Loucy (cell line): ENCODE data around the gene ARHGAP28.

ENCODE experiments used
- H2AFZ ChIP-seq: fragments of 200-600 bp; sonication (generic); 2 replicates; pipeline ENCODE4 v1.6.0; 2016; ENCODE audit warnings: antibody characterized with exemption, mild to moderate bottlenecking, low read length, moderate library complexity
- H3F3A ChIP-seq: fragments of 200-600 bp; 2 replicates; pipeline ENCODE4 v1.6.0; 2016; ENCODE audit warnings: antibody characterized with exemption, low read depth, mild to moderate bottlenecking
- H3K27me3 ChIP-seq: fragments of 200-600 bp; sonication (generic); 2 replicates; pipeline ENCODE4 v1.6.1; 2014; ENCODE audit warnings: low read length, mild to moderate bottlenecking; ENCODE audit not compliant: insufficient read depth, poor library complexity, severe bottlenecking
- H3K36me3 ChIP-seq: fragments of 200-600 bp; sonication (generic); 2 replicates; pipeline ENCODE4 v1.6.1; 2016; ENCODE audit warnings: low read length; ENCODE audit not compliant: insufficient read depth
- H3K4me1 ChIP-seq: fragments of 200-600 bp; sonication (generic); 2 replicates; pipeline ENCODE4 v1.5.1; 2014; ENCODE audit warnings: low read length, mild to moderate bottlenecking; ENCODE audit not compliant: insufficient read depth, poor library complexity, severe bottlenecking
- H3K4me2 ChIP-seq: fragments of 200-600 bp; sonication (generic); 2 replicates; pipeline ENCODE4 v1.6.0; 2014; ENCODE audit warnings: antibody characterized with exemption, low read length, low read depth, mild to moderate bottlenecking; ENCODE audit not compliant: poor library complexity, severe bottlenecking
- H3K4me3 ChIP-seq: fragments of 200-600 bp; sonication (generic); 2 replicates; pipeline ENCODE4 v1.5.1; 2014; ENCODE audit warnings: low read length, mild to moderate bottlenecking, mixed read lengths; ENCODE audit not compliant: poor library complexity, severe bottlenecking
- H3K79me2 ChIP-seq: fragments of 200-600 bp; sonication (generic); 2 replicates; pipeline ENCODE4 v1.6.1; 2014; ENCODE audit warnings: low read length; ENCODE audit not compliant: insufficient read depth
- H3K9ac ChIP-seq: fragments of 200-600 bp; sonication (generic); 2 replicates; pipeline ENCODE4 v1.6.0; 2014; ENCODE audit warnings: mild to moderate bottlenecking, low read depth, low read length, moderate library complexity; ENCODE audit not compliant: poor library complexity, severe bottlenecking
- H3K9me2 ChIP-seq: fragments of 200-600 bp; sonication (generic); replicated peaks from 2 replicates; pipeline ENCODE4 v1.6.1; 2016; ENCODE audit warnings: low read depth, low read length, mixed read lengths
- H3K9me3 ChIP-seq: fragments of 200-600 bp; sonication (generic); 2 replicates; pipeline ENCODE4 v1.6.1; 2014; ENCODE audit warnings: mild to moderate bottlenecking, antibody characterized with exemption, low read length, low read depth; ENCODE audit not compliant: insufficient read depth
- H4K20me1 ChIP-seq: fragments of 200-600 bp; sonication (generic); 2 replicates; pipeline ENCODE4 v1.6.0; 2014; ENCODE audit warnings: antibody characterized with exemption, low read length, mild to moderate bottlenecking; ENCODE audit not compliant: insufficient read depth, poor library complexity, severe bottlenecking
- EZH2phosphoT487 ChIP-seq: fragments of 200-600 bp; IDR thresholded peaks from 2 replicates; pipeline ENCODE4 v1.6.1; 2018; ENCODE audit warnings: antibody characterized with exemption, mild to moderate bottlenecking, moderate library complexity, borderline replicate concordance
- TF ChIP-seq, protein P1 (sequence below): fragments of 200-600 bp; sonication (generic); conservative IDR thresholded peaks from 2 replicates; pipeline ENCODE4 v1.5.1; 2014; ENCODE audit warnings: mild to moderate bottlenecking, antibody characterized with exemption, low read length

Gene ARHGAP28

DNA sequence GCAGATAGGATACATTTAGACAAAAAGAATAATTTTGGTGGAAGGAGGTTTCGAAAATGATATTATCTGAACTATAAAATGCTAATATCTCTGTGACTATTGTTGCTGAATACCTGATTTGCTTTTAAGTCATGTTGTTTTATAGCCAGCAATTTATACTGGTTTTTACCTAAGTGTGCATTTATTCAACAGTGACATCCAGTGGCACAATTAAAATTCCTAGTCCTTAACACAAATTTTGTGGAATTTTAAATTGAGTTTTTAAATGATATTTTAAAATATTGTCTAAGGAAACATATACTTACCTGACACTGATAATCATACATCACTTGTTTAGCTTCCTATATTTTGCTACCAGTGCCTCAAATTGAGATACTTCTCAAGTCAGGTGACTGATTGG is 144.8 kb downstream of the ARHGAP28 start:
- Histone ChIP-seq H3K4me2 (no peak overlapping the region), H3K4me1 (no peaks in the 10 kb centered on the region), H3K9me3 (no peaks in the 10 kb centered on the region; the same call in 1 of the 2 replicates), H3K27me3 (no peaks in the 10 kb centered on the region), H2AFZ (no peak overlapping the region), H3K79me2 (no peaks in the 10 kb centered on the region), H3K36me3 (no peaks in the 10 kb centered on the region), H3K4me3 (no peak overlapping the region), H3K9ac (no peak overlapping the region), H4K20me1 (no peaks in the 10 kb centered on the region), H3K9me2 (no peaks in the 10 kb centered on the region), H3F3A (no peaks in the 10 kb centered on the region)
- no peak for TF ChIP-seq EZH2phosphoT487
- TF ChIP-seq, protein P1, sequence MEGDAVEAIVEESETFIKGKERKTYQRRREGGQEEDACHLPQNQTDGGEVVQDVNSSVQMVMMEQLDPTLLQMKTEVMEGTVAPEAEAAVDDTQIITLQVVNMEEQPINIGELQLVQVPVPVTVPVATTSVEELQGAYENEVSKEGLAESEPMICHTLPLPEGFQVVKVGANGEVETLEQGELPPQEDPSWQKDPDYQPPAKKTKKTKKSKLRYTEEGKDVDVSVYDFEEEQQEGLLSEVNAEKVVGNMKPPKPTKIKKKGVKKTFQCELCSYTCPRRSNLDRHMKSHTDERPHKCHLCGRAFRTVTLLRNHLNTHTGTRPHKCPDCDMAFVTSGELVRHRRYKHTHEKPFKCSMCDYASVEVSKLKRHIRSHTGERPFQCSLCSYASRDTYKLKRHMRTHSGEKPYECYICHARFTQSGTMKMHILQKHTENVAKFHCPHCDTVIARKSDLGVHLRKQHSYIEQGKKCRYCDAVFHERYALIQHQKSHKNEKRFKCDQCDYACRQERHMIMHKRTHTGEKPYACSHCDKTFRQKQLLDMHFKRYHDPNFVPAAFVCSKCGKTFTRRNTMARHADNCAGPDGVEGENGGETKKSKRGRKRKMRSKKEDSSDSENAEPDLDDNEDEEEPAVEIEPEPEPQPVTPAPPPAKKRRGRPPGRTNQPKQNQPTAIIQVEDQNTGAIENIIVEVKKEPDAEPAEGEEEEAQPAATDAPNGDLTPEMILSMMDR, result no peak

DNA sequence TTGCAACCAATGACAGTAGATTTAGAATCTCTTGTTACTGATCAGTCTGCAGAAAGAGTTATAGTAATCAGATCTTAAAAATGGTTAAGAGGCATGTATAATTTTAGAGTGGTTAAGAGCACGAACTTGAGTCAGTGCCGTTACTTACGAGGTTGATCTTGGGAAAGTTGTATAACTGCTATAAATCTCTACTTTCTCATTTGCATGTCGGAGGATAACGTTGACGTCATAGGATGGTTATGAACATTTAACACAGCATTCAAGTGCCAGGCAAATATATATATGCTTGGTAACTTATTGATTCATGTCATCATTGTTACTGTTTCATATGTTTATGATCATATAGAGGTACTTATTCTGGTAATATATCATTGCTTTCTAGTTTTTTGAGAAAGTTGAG is 146.2 kb downstream of the ARHGAP28 start:
- Histone ChIP-seq H3K4me2 (no peak overlapping the region), H3K4me3 (no peak overlapping the region), H3K36me3 (no peaks in the 10 kb centered on the region), H3K4me1 (no peaks in the 10 kb centered on the region), H3K27me3 (no peaks in the 10 kb centered on the region), H3F3A (no peaks in the 10 kb centered on the region), H3K9me2 (no peaks in the 10 kb centered on the region), H3K9me3 (no peaks in the 10 kb centered on the region; the same call in 1 of the 2 replicates), H3K9ac (no peak overlapping the region), H3K79me2 (no peaks in the 10 kb centered on the region), H2AFZ (no peak overlapping the region), H4K20me1 (no peaks in the 10 kb centered on the region)
- no peak for TF ChIP-seq EZH2phosphoT487

DNA sequence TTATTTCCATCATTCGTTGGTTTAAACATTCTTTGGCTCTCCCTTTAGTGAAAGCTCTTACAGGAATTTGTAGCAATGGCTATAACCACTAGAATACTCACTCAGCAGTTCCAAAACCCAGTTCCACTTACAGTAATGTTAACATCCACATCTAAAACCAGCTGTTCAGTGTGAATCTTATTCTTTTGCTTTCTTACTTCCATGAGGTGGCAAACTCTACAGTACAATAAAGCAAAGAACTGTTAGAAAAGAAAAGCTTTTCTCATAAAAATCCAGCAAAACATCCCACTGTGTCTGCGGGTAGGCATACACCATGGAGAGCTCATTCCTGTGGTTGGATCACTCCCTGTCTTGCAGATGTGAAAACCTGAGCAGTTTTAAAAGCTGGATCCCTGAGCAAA is 147.1 kb downstream of the ARHGAP28 start:
- H3K9me2 ChIP-seq, result no peaks in the 10 kb centered on the region
- no peak overlapping the region for H2AFZ ChIP-seq
- no peaks in the 10 kb centered on the region for H3K27me3 ChIP-seq
- no peaks in the 10 kb centered on the region for H3K4me1 ChIP-seq
- no peak overlapping the region for H3K4me2 ChIP-seq
- no peaks in the 10 kb centered on the region for H4K20me1 ChIP-seq
- H3F3A ChIP-seq, result no peaks in the 10 kb centered on the region
- no peaks in the 10 kb centered on the region for H3K36me3 ChIP-seq
- H3K9me3 ChIP-seq, result no peaks in the 10 kb centered on the region; the same call in 1 of the 2 replicates
- TF ChIP-seq, protein P1, result no peak
- TF ChIP-seq EZH2phosphoT487, result no peak
- H3K79me2 ChIP-seq, result no peaks in the 10 kb centered on the region
- no peak overlapping the region for H3K4me3 ChIP-seq
- H3K9ac ChIP-seq, result no peak overlapping the region

DNA sequence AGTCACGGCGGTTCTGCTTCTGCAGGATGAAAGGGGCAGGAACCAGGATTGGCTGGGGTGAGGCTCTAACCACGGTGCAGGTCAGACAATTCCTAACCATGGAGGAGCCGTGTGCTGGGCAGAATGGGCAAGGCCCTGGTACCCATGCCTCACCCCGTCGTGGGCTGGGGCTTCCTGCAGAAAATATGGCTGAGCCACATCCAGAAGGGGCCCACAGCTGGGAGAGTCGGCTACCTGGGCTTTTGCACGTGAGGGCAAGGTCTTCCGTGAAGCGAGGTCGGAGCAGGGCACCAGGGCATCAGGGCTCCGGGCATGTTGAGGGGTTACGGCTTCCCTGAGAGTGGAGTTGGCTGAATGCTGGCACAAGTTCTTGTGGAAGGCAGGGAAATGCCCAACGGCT is 147.8 kb downstream of the ARHGAP28 start:
- no peak overlapping the region for H3K4me2 ChIP-seq
- no peaks in the 10 kb centered on the region for H3K4me1 ChIP-seq
- no peaks in the 10 kb centered on the region for H3K27me3 ChIP-seq
- TF ChIP-seq EZH2phosphoT487, result no peak
- TF ChIP-seq, protein P1, result no peak
- no peaks in the 10 kb centered on the region for H3K9me2 ChIP-seq
- H3K4me3 ChIP-seq, result no peak overlapping the region
- no peaks in the 10 kb centered on the region for H3K36me3 ChIP-seq
- no peaks in the 10 kb centered on the region for H3F3A ChIP-seq
- no peaks in the 10 kb centered on the region for H4K20me1 ChIP-seq
- H3K9me3 ChIP-seq, result no peaks in the 10 kb centered on the region; the same call in 1 of the 2 replicates
- no peaks in the 10 kb centered on the region for H3K79me2 ChIP-seq
- H3K9ac ChIP-seq, result no peak overlapping the region
- H2AFZ ChIP-seq, result no peak overlapping the region
